T-helper 2 cell treated with Interferon-gamma antibody and Interleukin-4, amounts not matched to agents 5 μg/mL and 100 μg/mL, for 36 hours (primary cell): ENCODE data around the gene DMRTC1B.
"Not testable (repeated sequence)": the region's sequence is repeated elsewhere in the genome, so short reads cannot be mapped to it uniquely, and the experiment has no call there.

ENCODE experiments used
- DNase-seq: peaks from one replicate; pipeline ENCODE4 v3.0.0; 2021; ENCODE audit warnings: low spot score
- H3K27ac Mint-ChIP-seq: one replicate; pipeline ENCODE4 v1.8.0; 2021; ENCODE audit warnings: mild to moderate bottlenecking, mixed read lengths
- H3K27me3 Mint-ChIP-seq: one replicate; pipeline ENCODE4 v1.8.0; 2021; ENCODE audit warnings: low read depth, mixed read lengths
- H3K36me3 Mint-ChIP-seq: one replicate; pipeline ENCODE4 v1.8.0; 2021; ENCODE audit warnings: low read depth, mixed read lengths
- H3K4me1 Mint-ChIP-seq: one replicate; pipeline ENCODE4 v1.8.0; 2021; ENCODE audit warnings: low read depth, mixed read lengths
- H3K4me3 Mint-ChIP-seq: one replicate; pipeline ENCODE4 v1.8.0; 2022; ENCODE audit warnings: mild to moderate bottlenecking, moderate library complexity, mixed read lengths
- H3K9me3 Mint-ChIP-seq: one replicate; pipeline ENCODE4 v1.8.0; 2021; ENCODE audit warnings: mixed read lengths

Gene DMRTC1B

GRCh38 chrX:72776653-72777466 lies at the start of gene DMRTC1B:
DMRTC1B (plus strand) TSS chrX:72776890; CDS start chrX:72845136, 68,246 bp downstream.
- not testable (repeated sequence) for DNase-seq, H3K27me3 Mint-ChIP-seq, H3K9me3 Mint-ChIP-seq, H3K27ac Mint-ChIP-seq, H3K36me3 Mint-ChIP-seq, H3K4me1 Mint-ChIP-seq, H3K4me3 Mint-ChIP-seq

- no peak overlapping the region for H3K27ac Mint-ChIP-seq
- no peaks in the 10 kb centered on the region for H3K9me3 Mint-ChIP-seq
- no peaks in the 10 kb centered on the region for H3K4me1 Mint-ChIP-seq
- H3K27me3 Mint-ChIP-seq, result peaks cover 12% of the 10 kb centered on the region
- H3K36me3 Mint-ChIP-seq, result no peaks in the 10 kb centered on the region
- no peak overlapping the region for H3K4me3 Mint-ChIP-seq
- DNase-seq, result no peak
Observed at GRCh38 chrX:72727846-72728245, 48.8 kb upstream of the DMRTC1B start.

GRCh38 chrX:72733636-72734035 lies 43.1 kb upstream of the DMRTC1B start:
- not testable (repeated sequence) for DNase-seq, H3K4me1 Mint-ChIP-seq, H3K27ac Mint-ChIP-seq, H3K36me3 Mint-ChIP-seq, H3K4me3 Mint-ChIP-seq, H3K9me3 Mint-ChIP-seq
- H3K27me3 Mint-ChIP-seq, result peaks cover 21% of the 10 kb centered on the region

- Mint-ChIP-seq H3K4me3 (no peak overlapping the region), H3K36me3 (no peaks in the 10 kb centered on the region), H3K9me3 (no peaks in the 10 kb centered on the region), H3K4me1 (no peaks in the 10 kb centered on the region), H3K27me3 (peaks cover 21% of the 10 kb centered on the region), H3K27ac (no peak overlapping the region)
- DNase-seq, result no peak
Observed at GRCh38 chrX:72735561-72735960, 41.1 kb upstream of the DMRTC1B start.

- H3K36me3 Mint-ChIP-seq, H3K27me3 Mint-ChIP-seq: not testable (repeated sequence)
Observed at GRCh38 chrX:72745546-72745945, 31.1 kb upstream of the DMRTC1B start.

GRCh38 chrX:72748545-72748944 lies 28.1 kb upstream of the DMRTC1B start:
- not testable (repeated sequence) for DNase-seq, H3K36me3 Mint-ChIP-seq, H3K27ac Mint-ChIP-seq, H3K4me1 Mint-ChIP-seq, H3K27me3 Mint-ChIP-seq, H3K9me3 Mint-ChIP-seq, H3K4me3 Mint-ChIP-seq

More at GRCh38 chrX:72745546-72745945, 31.1 kb upstream of the DMRTC1B start:
- not testable (repeated sequence) for DNase-seq, H3K4me1 Mint-ChIP-seq, H3K4me3 Mint-ChIP-seq, H3K9me3 Mint-ChIP-seq, H3K27ac Mint-ChIP-seq

GRCh38 chrX:72760454-72760853 lies 16.2 kb upstream of the DMRTC1B start:
- DNase-seq, H3K9me3 Mint-ChIP-seq, H3K36me3 Mint-ChIP-seq, H3K4me1 Mint-ChIP-seq, H3K27ac Mint-ChIP-seq, H3K4me3 Mint-ChIP-seq, H3K27me3 Mint-ChIP-seq: not testable (repeated sequence)

- not testable (repeated sequence) for H3K27me3 Mint-ChIP-seq, H3K27ac Mint-ChIP-seq, H3K9me3 Mint-ChIP-seq, H3K4me3 Mint-ChIP-seq, DNase-seq, H3K36me3 Mint-ChIP-seq, H3K4me1 Mint-ChIP-seq
Observed at GRCh38 chrX:72777467-72777790, 739 bp downstream of the DMRTC1B start.

GRCh38 chrX:72778146-72778545 lies 1.5 kb downstream of the DMRTC1B start:
- H3K36me3 Mint-ChIP-seq, H3K27ac Mint-ChIP-seq, H3K4me3 Mint-ChIP-seq, H3K4me1 Mint-ChIP-seq, DNase-seq, H3K27me3 Mint-ChIP-seq, H3K9me3 Mint-ChIP-seq: not testable (repeated sequence)

- DNase-seq, H3K4me3 Mint-ChIP-seq, H3K27me3 Mint-ChIP-seq, H3K9me3 Mint-ChIP-seq, H3K4me1 Mint-ChIP-seq, H3K36me3 Mint-ChIP-seq, H3K27ac Mint-ChIP-seq: not testable (repeated sequence)
Observed at GRCh38 chrX:72782560-72782959, 5.9 kb downstream of the DMRTC1B start, which contains the start of gene FAM236B. FAM236B (minus strand) TSS chrX:72782660; CDS start chrX:72782560, 100 bp downstream.

- H3K4me3 Mint-ChIP-seq, H3K27ac Mint-ChIP-seq, H3K36me3 Mint-ChIP-seq, DNase-seq, H3K27me3 Mint-ChIP-seq, H3K9me3 Mint-ChIP-seq, H3K4me1 Mint-ChIP-seq: not testable (repeated sequence)
Observed at GRCh38 chrX:72783365-72783936, 6.8 kb downstream of the DMRTC1B start.

- not testable (repeated sequence) for H3K36me3 Mint-ChIP-seq, H3K27me3 Mint-ChIP-seq, DNase-seq, H3K4me3 Mint-ChIP-seq, H3K9me3 Mint-ChIP-seq, H3K27ac Mint-ChIP-seq, H3K4me1 Mint-ChIP-seq
Observed at GRCh38 chrX:72783964-72784363, 7.3 kb downstream of the DMRTC1B start.

GRCh38 chrX:72788142-72788541 lies 11.5 kb downstream of the DMRTC1B start:
- H3K4me3 Mint-ChIP-seq, H3K4me1 Mint-ChIP-seq, DNase-seq, H3K9me3 Mint-ChIP-seq, H3K27me3 Mint-ChIP-seq, H3K27ac Mint-ChIP-seq, H3K36me3 Mint-ChIP-seq: not testable (repeated sequence)

- not testable (repeated sequence) for H3K9me3 Mint-ChIP-seq, H3K4me3 Mint-ChIP-seq, H3K27me3 Mint-ChIP-seq, H3K36me3 Mint-ChIP-seq, H3K27ac Mint-ChIP-seq, DNase-seq, H3K4me1 Mint-ChIP-seq
Observed at GRCh38 chrX:72790390-72790789, 13.7 kb downstream of the DMRTC1B start.

GRCh38 chrX:72808110-72808509 lies 31.4 kb downstream of the DMRTC1B start, which contains the start of gene FAM236D:
FAM236D (minus strand) TSS chrX:72808210; CDS start chrX:72808110, 100 bp downstream.
- DNase-seq, H3K27me3 Mint-ChIP-seq, H3K36me3 Mint-ChIP-seq, H3K9me3 Mint-ChIP-seq, H3K4me1 Mint-ChIP-seq, H3K4me3 Mint-ChIP-seq, H3K27ac Mint-ChIP-seq: not testable (repeated sequence)
